MM.1S (cell line): ENCODE results near the gene C1orf74.

Source experiments
- DNase-seq: peaks from one replicate; pipeline ENCODE4 v3.0.0-alpha.2; 2015
- H2AFZ ChIP-seq: fragments of 300-600 bp; sonication (generic); 2 replicates; pipeline ENCODE4 v1.6.0; 2016; ENCODE audit warnings: antibody characterized with exemption, low read length
- H3F3A ChIP-seq: fragments of 300-600 bp; sonication (generic); 2 replicates; pipeline ENCODE4 v1.6.1; 2016; ENCODE audit warnings: mild to moderate bottlenecking, antibody characterized with exemption, low read length, moderate library complexity, mixed read lengths; ENCODE audit not compliant: insufficient read depth
- H3K27ac ChIP-seq: fragments of 300-600 bp; sonication (generic); 2 replicates; pipeline ENCODE4 v1.5.1; 2016; ENCODE audit warnings: mild to moderate bottlenecking, low read length
- H3K27me3 ChIP-seq: fragments of 300-600 bp; sonication (generic); replicated peaks from 2 replicates; pipeline ENCODE4 v1.6.0; 2016; ENCODE audit warnings: low read length; ENCODE audit not compliant: insufficient read depth
- H3K36me3 ChIP-seq: fragments of 300-600 bp; sonication (generic); replicated peaks from 2 replicates; pipeline ENCODE4 v1.6.1; 2016; ENCODE audit warnings: mild to moderate bottlenecking, low read length, mixed read lengths; ENCODE audit not compliant: insufficient read depth
- H3K4me1 ChIP-seq: fragments of 300-600 bp; sonication (generic); 2 replicates; pipeline ENCODE4 v1.6.1; 2016; ENCODE audit warnings: low read length, mixed read lengths
- H3K4me2 ChIP-seq: fragments of 300-600 bp; sonication (generic); 2 replicates; pipeline ENCODE4 v1.6.0; 2016; ENCODE audit warnings: low read depth, low read length
- H3K4me3 ChIP-seq: fragments of 300-600 bp; sonication (generic); 2 replicates; pipeline ENCODE4 v1.5.1; 2016; ENCODE audit warnings: low read length, mixed read lengths
- H3K79me2 ChIP-seq: fragments of 300-600 bp; sonication (generic); 2 replicates; pipeline ENCODE4 v1.6.1; 2016; ENCODE audit warnings: mixed run types, low read length, mixed read lengths
- H3K9ac ChIP-seq: fragments of 300-600 bp; sonication (generic); 2 replicates; pipeline ENCODE4 v1.6.1; 2016; ENCODE audit warnings: low read length, mixed read lengths
- H3K9me2 ChIP-seq: fragments of 300-600 bp; sonication (generic); replicated peaks from 2 replicates; pipeline ENCODE4 v1.6.1; 2016; ENCODE audit warnings: mild to moderate bottlenecking, low read length, mixed read lengths; ENCODE audit not compliant: insufficient read depth
- H3K9me3 ChIP-seq: fragments of 300-600 bp; sonication (generic); replicated peaks from 2 replicates; pipeline ENCODE4 v1.6.1; 2016; ENCODE audit warnings: mild to moderate bottlenecking, low read length, mixed read lengths; ENCODE audit not compliant: insufficient read depth
- H4K20me1 ChIP-seq: fragments of 300-600 bp; sonication (generic); 2 replicates; pipeline ENCODE4 v1.6.1; 2016; ENCODE audit warnings: mild to moderate bottlenecking, low read length, moderate library complexity, mixed read lengths; ENCODE audit not compliant: insufficient read depth
- CTCF ChIP-seq: fragments of 300-600 bp; sonication (generic); IDR thresholded peaks from 2 replicates; pipeline ENCODE4 v1.5.1; 2016; ENCODE audit warnings: antibody characterized with exemption, low read length, mixed read lengths
- EZH2 ChIP-seq: fragments of 300-600 bp; sonication (generic); optimal IDR thresholded peaks from 2 replicates; pipeline ENCODE3; 2017; ENCODE audit warnings: low read depth, mild to moderate bottlenecking, antibody characterized with exemption, low read length, mixed read lengths
- EZH2phosphoT487 ChIP-seq: fragments of 300-600 bp; sonication (generic); IDR thresholded peaks from 2 replicates; pipeline ENCODE4 v1.6.1; 2018; ENCODE audit warnings: antibody characterized with exemption, low read length

The C1orf74 gene

GRCh38 chr1:209829716-209830115 lies 45.4 kb upstream of the C1orf74 start:
- Histone ChIP-seq H3K27me3 (no peaks in the 10 kb centered on the region), H3K4me2 (no peak overlapping the region), H3F3A (peaks cover 4% of the 10 kb centered on the region; the same call in 1 of the 2 replicates), H3K79me2 (peaks cover 38% of the 10 kb centered on the region), H3K9me2 (no peaks in the 10 kb centered on the region), H3K27ac (no peak overlapping the region), H3K9ac (no peak overlapping the region), H3K4me1 (no peaks in the 10 kb centered on the region), H3K36me3 (peaks cover 23% of the 10 kb centered on the region; the same call in 1 of the 2 replicates), H2AFZ (no peak overlapping the region), H3K9me3 (no peaks in the 10 kb centered on the region), H4K20me1 (no peaks in the 10 kb centered on the region), H3K4me3 (no peak overlapping the region)
- no peak for TF ChIP-seq EZH2phosphoT487
- no peak for TF ChIP-seq EZH2
- TF ChIP-seq CTCF = no peak
- DNase-seq = no peak

DNA sequence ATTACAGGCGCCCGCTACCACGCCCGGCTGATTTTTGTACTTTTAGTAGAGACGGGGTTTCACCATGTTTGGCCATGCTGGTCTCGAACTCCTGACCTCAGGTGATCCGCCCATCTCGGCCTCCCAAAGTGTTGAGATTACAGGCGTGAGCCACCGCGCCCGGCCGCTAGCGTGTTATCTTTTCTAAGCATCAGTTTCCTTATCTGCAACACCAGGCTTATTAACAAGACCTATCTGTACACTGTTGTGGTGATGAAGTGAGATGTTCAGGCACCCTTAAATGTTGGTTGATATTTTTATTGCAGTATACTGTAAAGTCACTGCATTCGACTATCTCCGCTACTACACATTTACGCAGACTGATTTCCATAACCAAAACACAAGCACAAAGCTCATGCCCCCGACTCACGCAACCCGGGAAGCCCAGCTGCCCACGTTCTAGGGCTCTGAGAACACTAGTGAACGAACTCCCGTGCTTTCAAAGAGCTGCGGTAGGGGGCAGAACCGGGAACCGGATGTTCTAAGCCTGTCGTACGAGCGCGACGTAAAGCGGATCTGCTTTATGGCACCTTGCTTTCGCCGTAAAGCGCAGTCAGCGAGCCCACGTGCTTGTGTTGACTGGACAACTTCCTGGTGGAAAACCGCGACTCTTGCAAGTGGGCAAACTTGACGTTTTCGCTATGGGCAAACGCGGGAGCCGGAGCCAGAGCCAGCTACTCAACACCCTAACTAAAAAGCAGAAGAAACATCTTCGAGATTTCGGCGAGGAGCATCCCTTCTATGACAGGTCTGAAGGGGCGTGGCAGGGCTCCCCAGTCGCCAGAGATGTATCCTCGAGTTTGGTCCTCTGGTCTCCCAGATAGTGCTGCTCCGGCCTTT lies 43.3 kb upstream of the C1orf74 start, which contains the start of gene UTP25:
UTP25 (plus strand) TSS at position 589 of the 879 bp plus-strand sequence; CDS start at position 681, 92 bp downstream.
- TF ChIP-seq EZH2phosphoT487 (no peak), EZH2 (no peak), CTCF (peak; percentile 82)
- DNase-seq = peak; percentile 99

GRCh38 chr1:209825591-209826434 lies 41.5 kb upstream of the C1orf74 start:
- Histone ChIP-seq H3K27ac (no peak overlapping the region), H3F3A (peaks cover 4% of the 10 kb centered on the region; the same call in 1 of the 2 replicates), H3K4me2 (no peak overlapping the region), H3K4me1 (no peaks in the 10 kb centered on the region), H4K20me1 (no peaks in the 10 kb centered on the region), H3K79me2 (peaks cover 29% of the 10 kb centered on the region), H3K4me3 (no peak overlapping the region), H3K9me2 (no peaks in the 10 kb centered on the region), H3K27me3 (0 out of 2 replicates have a peak, but pooled peaks cover 3% of the 10 kb centered on the region), H3K9ac (no peak overlapping the region), H3K9me3 (no peaks in the 10 kb centered on the region), H3K36me3 (0 out of 2 replicates have a peak, but pooled peaks cover 5% of the 10 kb centered on the region), H2AFZ (no peak overlapping the region)
- TF ChIP-seq EZH2phosphoT487 = no peak
- no peak for TF ChIP-seq CTCF
- no peak for TF ChIP-seq EZH2
- DNase-seq = no peak

More for the DNA sequence above, 43.3 kb upstream of the C1orf74 start, which contains the start of gene UTP25:
- Histone ChIP-seq H2AFZ (peak within 1 kb of the TSS; percentile 89), H3K4me3 (peak within 1 kb of the TSS; percentile 97), H3F3A (peaks cover 4% of the 10 kb centered on the region; the same call in 1 of the 2 replicates), H3K9me2 (no peaks in the 10 kb centered on the region), H3K27ac (peak within 1 kb of the TSS; percentile 62; the same call in 1 of the 2 replicates), H3K79me2 (peaks cover 38% of the 10 kb centered on the region), H3K9ac (peak within 1 kb of the TSS; percentile 70), H3K9me3 (no peaks in the 10 kb centered on the region), H3K36me3 (peaks cover 11% of the 10 kb centered on the region; the same call in 1 of the 2 replicates), H3K4me2 (peak within 1 kb of the TSS; percentile 49), H3K27me3 (0 out of 2 replicates have a peak, but pooled peaks cover under 1% of the 10 kb centered on the region), H4K20me1 (no peaks in the 10 kb centered on the region), H3K4me1 (no peaks in the 10 kb centered on the region)
